ENCODE data around the gene C10orf62.

C10orf62 gene, protein sequence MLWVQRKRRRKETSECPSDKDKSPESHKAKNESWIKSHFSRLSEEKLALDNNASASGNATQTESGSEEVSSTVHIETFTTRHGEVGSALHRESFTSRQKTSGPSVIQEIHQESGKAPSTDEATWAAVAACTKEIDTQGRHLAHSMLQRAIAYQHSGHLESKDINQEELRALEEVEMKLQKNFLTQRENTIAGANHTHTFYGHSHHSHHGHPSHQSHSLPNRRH

DNA sequence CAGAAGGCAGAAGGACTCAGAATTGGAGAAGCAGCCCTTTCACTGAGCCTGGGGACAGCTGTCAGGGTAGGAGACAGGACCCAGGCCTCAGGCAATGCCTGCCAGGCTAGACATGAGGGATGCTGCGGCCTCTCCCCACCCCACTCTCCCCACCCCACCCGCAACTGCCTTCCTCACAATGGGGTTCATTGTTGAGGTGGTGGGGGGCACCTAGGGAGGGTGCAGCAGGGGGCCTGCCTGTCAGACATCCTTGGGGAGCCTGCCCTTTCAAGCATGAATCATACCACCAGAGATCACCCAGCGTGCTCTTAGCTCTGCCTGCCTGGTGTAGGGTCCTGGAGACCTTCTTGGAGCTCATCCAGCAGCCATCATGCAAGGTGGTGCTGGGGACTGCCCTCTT lies at the start of gene C10orf62:
C10orf62 (plus strand) TSS at position 243 of the 400 bp plus-strand sequence. CDS start 177 bp downstream, outside the sequence.
- no peaks in the 10 kb centered on the region for H3K27me3 ChIP-seq (replicated peaks)
- in situ Hi-C loops (cut with HindIII; ENCODE audit: low pct_ligation_motif_present, low sequenced_read_pairs), result no loop called here
- H3K36me3 ChIP-seq (replicated peaks), result no peaks in the 10 kb centered on the region
- H3K4me3 ChIP-seq (ENCODE audit: low read depth, low read length), result no peak within 1 kb of the TSS
- no peak for DNase-seq
- no peak within 1 kb of the TSS for H3K27ac ChIP-seq
- TF ChIP-seq, protein P1, sequence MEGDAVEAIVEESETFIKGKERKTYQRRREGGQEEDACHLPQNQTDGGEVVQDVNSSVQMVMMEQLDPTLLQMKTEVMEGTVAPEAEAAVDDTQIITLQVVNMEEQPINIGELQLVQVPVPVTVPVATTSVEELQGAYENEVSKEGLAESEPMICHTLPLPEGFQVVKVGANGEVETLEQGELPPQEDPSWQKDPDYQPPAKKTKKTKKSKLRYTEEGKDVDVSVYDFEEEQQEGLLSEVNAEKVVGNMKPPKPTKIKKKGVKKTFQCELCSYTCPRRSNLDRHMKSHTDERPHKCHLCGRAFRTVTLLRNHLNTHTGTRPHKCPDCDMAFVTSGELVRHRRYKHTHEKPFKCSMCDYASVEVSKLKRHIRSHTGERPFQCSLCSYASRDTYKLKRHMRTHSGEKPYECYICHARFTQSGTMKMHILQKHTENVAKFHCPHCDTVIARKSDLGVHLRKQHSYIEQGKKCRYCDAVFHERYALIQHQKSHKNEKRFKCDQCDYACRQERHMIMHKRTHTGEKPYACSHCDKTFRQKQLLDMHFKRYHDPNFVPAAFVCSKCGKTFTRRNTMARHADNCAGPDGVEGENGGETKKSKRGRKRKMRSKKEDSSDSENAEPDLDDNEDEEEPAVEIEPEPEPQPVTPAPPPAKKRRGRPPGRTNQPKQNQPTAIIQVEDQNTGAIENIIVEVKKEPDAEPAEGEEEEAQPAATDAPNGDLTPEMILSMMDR (IDR thresholded peaks at IDR 0.05; ENCODE audit: low read depth, low read length, missing control alignments), result no peak

DNA sequence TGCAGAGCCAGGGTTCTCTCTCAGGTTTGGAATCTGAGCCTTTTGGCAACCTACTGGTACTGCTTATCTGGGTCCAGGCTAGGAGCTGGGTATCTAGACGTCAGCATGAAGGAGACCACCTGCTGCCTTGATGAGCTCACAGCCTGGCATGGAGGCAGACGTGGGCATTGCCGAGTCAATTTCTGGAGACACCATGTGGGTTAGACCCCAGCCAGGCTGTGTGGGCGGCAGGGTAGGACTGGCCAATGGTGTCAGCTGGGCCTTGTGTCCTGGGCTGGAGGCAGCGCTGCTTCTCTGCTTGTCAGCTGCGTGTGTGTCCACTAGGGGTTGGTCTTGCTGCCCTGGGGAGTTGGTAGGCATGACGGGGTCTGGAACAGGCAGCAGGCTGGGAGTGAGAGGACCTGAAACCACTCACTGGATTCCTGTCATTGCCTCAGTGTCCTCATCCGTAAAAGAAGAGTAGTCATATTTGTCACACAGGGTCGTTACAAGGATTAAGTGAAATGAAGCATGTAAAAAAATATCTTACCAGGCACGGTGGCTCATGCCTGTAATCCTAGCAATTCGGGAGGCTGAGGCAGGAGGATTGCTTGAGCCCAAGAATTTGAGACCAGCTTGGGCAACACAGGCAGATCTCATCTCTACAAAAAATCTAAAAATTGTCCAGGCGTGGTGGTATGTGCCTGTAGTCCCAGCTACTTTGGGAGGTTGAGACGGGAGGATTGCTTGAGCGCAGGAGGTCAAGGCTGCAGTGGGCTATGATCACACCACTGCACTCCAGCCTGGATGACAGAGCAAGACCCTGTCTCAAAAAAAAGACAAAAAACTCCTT lies 48.6 kb upstream of the C10orf62 start:
- Histone ChIP-seq H3K27ac (peak overlapping the region; percentile 97), H3K4me3 (ENCODE audit: low read depth, low read length) (no peak overlapping the region), H3K27me3 (replicated peaks) (no peaks in the 10 kb centered on the region), H3K36me3 (replicated peaks) (no peaks in the 10 kb centered on the region)
- in situ Hi-C loops (cut with HindIII; ENCODE audit: low pct_ligation_motif_present, low sequenced_read_pairs), result no loop called here
- no peak for DNase-seq
- TF ChIP-seq, protein P1 (IDR thresholded peaks at IDR 0.05; ENCODE audit: low read depth, low read length, missing control alignments), result peak; percentile 22

DNA sequence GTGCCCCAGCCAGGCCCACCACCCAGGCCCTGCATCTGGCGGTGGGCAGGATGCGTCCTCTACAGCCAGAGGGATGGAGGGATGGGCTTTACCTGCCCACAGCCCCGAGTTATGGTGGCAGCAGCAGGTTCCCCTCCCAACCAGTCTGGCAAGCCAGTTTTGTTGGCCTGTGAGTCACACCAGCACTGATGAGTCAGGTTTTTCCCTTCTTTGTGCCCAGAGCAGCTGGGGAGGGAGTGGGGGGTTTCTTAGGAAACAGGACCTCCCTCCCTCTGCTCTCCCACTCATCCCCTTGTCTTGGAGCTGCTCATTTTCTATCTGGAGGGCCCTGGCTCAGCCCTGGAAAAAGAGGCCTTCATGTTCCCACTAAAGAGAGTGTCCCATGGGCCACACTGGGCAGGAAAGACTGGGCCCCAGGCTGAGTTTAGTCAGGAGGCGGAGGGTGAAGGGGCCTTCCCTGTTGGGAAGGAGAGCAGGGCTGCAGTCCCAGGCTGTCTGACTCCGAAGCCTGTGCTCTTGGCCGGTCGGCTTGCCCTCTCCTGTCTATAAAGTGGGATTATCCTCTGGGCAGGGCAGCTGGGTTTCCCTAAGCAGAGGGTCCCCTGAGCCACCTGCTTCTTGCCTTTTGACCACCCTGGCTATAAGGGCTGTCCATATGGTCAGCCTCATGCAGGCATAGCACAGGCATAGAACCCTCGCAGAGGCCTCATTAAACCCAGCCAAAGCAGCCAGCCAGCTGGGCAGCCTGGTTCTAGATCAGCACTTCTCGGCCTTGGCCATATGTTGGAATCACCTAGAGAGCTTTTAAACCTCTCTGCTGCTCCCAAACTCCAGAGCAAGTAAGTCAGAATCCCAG lies 47.1 kb upstream of the C10orf62 start:
- no peaks in the 10 kb centered on the region for H3K36me3 ChIP-seq (replicated peaks)
- peak overlapping the region; percentile 97 for H3K27ac ChIP-seq
- in situ Hi-C loops (cut with HindIII; ENCODE audit: low pct_ligation_motif_present, low sequenced_read_pairs), result no loop called here
- TF ChIP-seq, protein P1 (IDR thresholded peaks at IDR 0.05; ENCODE audit: low read depth, low read length, missing control alignments), result no peak
- H3K4me3 ChIP-seq (ENCODE audit: low read depth, low read length), result no peak overlapping the region
- peak; percentile 90 for DNase-seq
- no peaks in the 10 kb centered on the region for H3K27me3 ChIP-seq (replicated peaks)

DNA sequence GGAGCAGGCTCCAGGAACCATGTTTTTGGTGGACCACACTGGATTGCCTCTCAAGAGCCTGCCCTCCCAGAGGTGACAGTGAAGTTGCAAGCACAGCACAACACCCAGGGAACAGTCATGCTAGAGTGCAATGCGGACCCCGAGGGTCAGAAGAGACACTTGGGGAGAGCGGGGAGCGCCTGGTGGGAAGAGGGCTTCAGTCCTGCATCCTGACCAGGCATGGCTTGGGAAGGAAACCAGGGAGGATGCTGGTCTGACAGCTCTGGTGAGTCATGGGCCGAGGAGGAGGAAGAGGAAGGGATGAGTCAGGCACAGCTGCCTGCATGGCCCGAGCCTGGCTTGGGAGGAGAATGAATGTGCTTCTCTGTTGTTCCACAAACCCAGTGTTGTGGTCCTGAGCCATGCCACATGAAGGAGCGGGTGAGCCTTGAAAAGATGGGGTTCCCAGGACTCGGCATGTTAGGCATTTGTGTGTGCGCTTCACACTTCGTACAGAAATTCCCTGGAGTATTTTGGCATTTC lies 46.4 kb upstream of the C10orf62 start:
- in situ Hi-C loops (cut with HindIII; ENCODE audit: low pct_ligation_motif_present, low sequenced_read_pairs), result no loop called here
- TF ChIP-seq, protein P1 (IDR thresholded peaks at IDR 0.05; ENCODE audit: low read depth, low read length, missing control alignments), result no peak
- no peak overlapping the region for H3K4me3 ChIP-seq (ENCODE audit: low read depth, low read length)
- H3K27ac ChIP-seq, result peak overlapping the region; percentile 97
- no peaks in the 10 kb centered on the region for H3K36me3 ChIP-seq (replicated peaks)
- DNase-seq, result peak; percentile 97
- no peaks in the 10 kb centered on the region for H3K27me3 ChIP-seq (replicated peaks)

DNA sequence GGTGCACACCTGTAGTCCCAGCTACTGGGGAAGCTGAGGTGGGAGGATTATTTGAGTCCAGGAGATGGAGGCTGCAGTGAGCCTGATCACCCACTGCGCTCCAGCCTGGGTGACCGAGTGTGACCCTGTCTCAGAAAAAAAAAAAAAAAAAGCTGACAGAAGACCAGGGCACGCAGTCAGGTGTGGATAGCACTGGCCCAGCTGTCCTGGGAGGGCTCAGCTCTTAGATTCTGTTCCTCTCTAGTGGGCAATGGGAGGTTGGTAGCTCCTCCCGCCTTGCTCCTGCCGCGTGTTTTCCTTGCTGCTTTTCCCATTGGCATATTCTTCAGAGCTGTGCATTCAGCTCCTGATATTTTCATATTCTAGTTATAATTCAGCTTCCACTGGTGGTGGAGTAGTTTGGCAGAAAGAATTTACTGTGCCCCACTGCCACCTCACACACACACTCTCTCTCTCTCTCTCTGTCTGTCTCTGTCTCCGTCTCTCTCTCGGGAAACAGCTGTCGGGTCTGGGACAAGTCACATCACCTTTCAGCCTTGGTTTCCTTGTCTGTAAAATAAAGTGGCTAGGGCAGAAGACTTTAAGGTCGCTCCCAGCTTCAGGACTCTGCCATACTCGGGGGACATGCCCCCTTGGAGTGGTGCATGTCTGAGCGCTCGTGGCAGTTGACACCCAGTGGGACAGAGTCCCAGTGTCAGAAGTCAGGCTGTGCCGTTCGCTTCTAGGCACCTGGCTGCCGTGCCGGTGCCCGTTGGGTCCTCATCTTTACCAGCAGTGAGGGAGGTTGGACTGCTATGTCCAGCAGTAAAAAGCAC lies 42.9 kb upstream of the C10orf62 start:
- no peaks in the 10 kb centered on the region for H3K27me3 ChIP-seq (replicated peaks)
- H3K27ac ChIP-seq, result no peak overlapping the region
- no peaks in the 10 kb centered on the region for H3K36me3 ChIP-seq (replicated peaks)
- TF ChIP-seq, protein P1 (IDR thresholded peaks at IDR 0.05; ENCODE audit: low read depth, low read length, missing control alignments), result no peak
- no peak for DNase-seq
- in situ Hi-C loops (cut with HindIII; ENCODE audit: low pct_ligation_motif_present, low sequenced_read_pairs), result no loop called here
- no peak overlapping the region for H3K4me3 ChIP-seq (ENCODE audit: low read depth, low read length)

Data from brain microvascular endothelial cell (primary cell).